Measurements from ENCODE around the gene LDLRAD3. TPM values are rescaled to one million over a fixed set of nuclear protein-coding genes. Genes with fewer than 3 reads are reported as not detected.

LDLRAD3 gene
- total RNA-seq, 1 donor from 2014 or later: 1.2 TPM

GRCh38 chr11:35919244-35919643 lies 24.6 kb upstream of the LDLRAD3 start:
- ATAC-seq (ENCODE audit: poor library complexity) (no peak), DNase-seq (no peak)
- intact Hi-C loops (cut with DNase I): no loop called here

GRCh38 chr11:35923452-35923851 lies 20.4 kb upstream of the LDLRAD3 start:
- intact Hi-C loops (cut with DNase I): no loop called here
- DNase-seq (no peak), ATAC-seq (ENCODE audit: poor library complexity) (no peak)

- ATAC-seq (ENCODE audit: poor library complexity) (no peak), DNase-seq (no peak)
- intact Hi-C loops (cut with DNase I): no loop called here
Observed at GRCh38 chr11:35924811-35925210, 19.1 kb upstream of the LDLRAD3 start.

- DNase-seq (no peak), ATAC-seq (ENCODE audit: poor library complexity) (no peak)
- intact Hi-C loops (cut with DNase I): no loop called here
Observed at GRCh38 chr11:35927104-35927503, 16.8 kb upstream of the LDLRAD3 start.

GRCh38 chr11:35927682-35928081 lies 16.2 kb upstream of the LDLRAD3 start:
- intact Hi-C loops (cut with DNase I): no loop called here
- DNase-seq: peak; percentile 62
- peak; percentile 41 for ATAC-seq (ENCODE audit: poor library complexity)

GRCh38 chr11:35928688-35929395 lies 15.0 kb upstream of the LDLRAD3 start:
- DNase-seq (no peak), ATAC-seq (ENCODE audit: poor library complexity) (no peak)
- intact Hi-C loops (cut with DNase I): no loop called here

GRCh38 chr11:35930466-35930865 lies 13.4 kb upstream of the LDLRAD3 start:
- intact Hi-C loops (cut with DNase I): loop anchor here (10.0 kb wide), 1 partner anchor 316 kb away; the partner anchor contains the start of gene FJX1
- ATAC-seq (ENCODE audit: poor library complexity) (no peak), DNase-seq (no peak)

- no peak for DNase-seq
- intact Hi-C loops (cut with DNase I): loop anchor here (10.0 kb wide), 1 partner anchor 317 kb away; the partner anchor contains the start of gene FJX1
- ATAC-seq (ENCODE audit: poor library complexity): no peak
Observed at GRCh38 chr11:35932121-35932520, 11.7 kb upstream of the LDLRAD3 start.

GRCh38 chr11:35932681-35933319 lies 11.1 kb upstream of the LDLRAD3 start:
- peak; percentile 70 for ATAC-seq (ENCODE audit: poor library complexity)

GRCh38 chr11:35933320-35933871 lies 10.5 kb upstream of the LDLRAD3 start:
- ATAC-seq (ENCODE audit: poor library complexity) (peak; percentile 72), DNase-seq (no peak)

More at GRCh38 chr11:35932681-35933319, 11.1 kb upstream of the LDLRAD3 start:
- no peak for DNase-seq
- intact Hi-C loops (cut with DNase I): loop anchor here (10.0 kb wide), 1 partner anchor 318 kb away; the partner anchor contains the start of gene FJX1

GRCh38 chr11:35934271-35934670 lies 9.6 kb upstream of the LDLRAD3 start:
- intact Hi-C loops (cut with DNase I): loop anchor here (10.0 kb wide), 1 partner anchor 319 kb away; the partner anchor contains the start of gene FJX1
- no peak for ATAC-seq (ENCODE audit: poor library complexity)

More at GRCh38 chr11:35933320-35933871, 10.5 kb upstream of the LDLRAD3 start:
- intact Hi-C loops (cut with DNase I): loop anchor here (10.0 kb wide), 1 partner anchor 319 kb away; the partner anchor contains the start of gene FJX1

GRCh38 chr11:35934981-35935380 lies 8.9 kb upstream of the LDLRAD3 start:
- DNase-seq (no peak), ATAC-seq (ENCODE audit: poor library complexity) (no peak)
- intact Hi-C loops (cut with DNase I): loop anchor here (10.0 kb wide), 1 partner anchor 320 kb away; the partner anchor contains the start of gene FJX1

More at GRCh38 chr11:35934271-35934670, 9.6 kb upstream of the LDLRAD3 start:
- DNase-seq: no peak

- ATAC-seq (ENCODE audit: poor library complexity) (peak; percentile 28), DNase-seq (no peak)
- intact Hi-C loops (cut with DNase I): loop anchor here (10.0 kb wide), 1 partner anchor 321 kb away; the partner anchor contains the start of gene FJX1
Observed at GRCh38 chr11:35935390-35935789, 8.5 kb upstream of the LDLRAD3 start.

GRCh38 chr11:35937111-35937510 lies 6.8 kb upstream of the LDLRAD3 start:
- DNase-seq (no peak), ATAC-seq (ENCODE audit: poor library complexity) (no peak)
- intact Hi-C loops (cut with DNase I): loop anchor here (10.0 kb wide), 1 partner anchor 322 kb away; the partner anchor contains the start of gene FJX1

- intact Hi-C loops (cut with DNase I): loop anchor here (10.0 kb wide), 1 partner anchor 323 kb away; the partner anchor contains the start of gene FJX1
- ATAC-seq (ENCODE audit: poor library complexity): no peak
Observed at GRCh38 chr11:35937700-35938099, 6.2 kb upstream of the LDLRAD3 start.

GRCh38 chr11:35938231-35938630 lies 5.6 kb upstream of the LDLRAD3 start:
- DNase-seq: no peak
- intact Hi-C loops (cut with DNase I): loop anchor here (10.0 kb wide), 1 partner anchor 323 kb away; the partner anchor contains the start of gene FJX1
- no peak for ATAC-seq (ENCODE audit: poor library complexity)

More at GRCh38 chr11:35937700-35938099, 6.2 kb upstream of the LDLRAD3 start:
- DNase-seq: no peak

GRCh38 chr11:35943309-35943708 lies 553 bp upstream of the LDLRAD3 start:
- DNase-seq: no peak
- intact Hi-C loops (cut with DNase I): no loop called here

GRCh38 chr11:35944503-35945136 lies 758 bp downstream of the LDLRAD3 start:
- ATAC-seq (ENCODE audit: poor library complexity) (peak; percentile 17), DNase-seq (no peak)
- intact Hi-C loops (cut with DNase I): no loop called here

More at GRCh38 chr11:35943309-35943708, 553 bp upstream of the LDLRAD3 start:
- no peak for ATAC-seq (ENCODE audit: poor library complexity)

GRCh38 chr11:35945137-35945518 lies 1.3 kb downstream of the LDLRAD3 start:
- intact Hi-C loops (cut with DNase I): no loop called here
- DNase-seq: no peak
- ATAC-seq (ENCODE audit: poor library complexity): no peak
